Non-pigmented ciliary epithelial cell (primary cell): ENCODE measurements around the gene HACD2.

Source experiments
- DNase-seq: peaks from one replicate; pipeline ENCODE4 v3.0.0-alpha.2; 2010; ENCODE audit warnings: low read depth

The HACD2 gene

DNA sequence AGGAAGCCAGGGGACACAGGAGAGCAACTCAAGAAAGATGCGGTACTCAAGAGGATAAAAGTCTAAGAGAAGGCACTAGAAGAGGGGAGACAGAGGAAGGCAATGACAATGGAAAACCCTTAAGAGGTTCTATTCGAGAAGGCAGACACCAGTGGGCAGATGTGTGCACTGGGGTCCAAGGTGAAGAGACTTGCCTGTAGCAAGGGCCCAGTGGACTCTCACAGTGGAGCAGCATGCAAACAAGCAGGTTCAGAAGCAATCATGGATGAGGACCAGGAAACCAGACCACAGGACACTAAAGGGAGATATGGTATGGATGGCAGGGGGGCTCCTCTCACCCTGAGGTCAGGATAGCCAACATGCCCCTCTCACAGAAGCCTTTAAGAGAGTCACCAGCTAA is 138.6 kb downstream of the HACD2 start:
- no peak for DNase-seq

DNA sequence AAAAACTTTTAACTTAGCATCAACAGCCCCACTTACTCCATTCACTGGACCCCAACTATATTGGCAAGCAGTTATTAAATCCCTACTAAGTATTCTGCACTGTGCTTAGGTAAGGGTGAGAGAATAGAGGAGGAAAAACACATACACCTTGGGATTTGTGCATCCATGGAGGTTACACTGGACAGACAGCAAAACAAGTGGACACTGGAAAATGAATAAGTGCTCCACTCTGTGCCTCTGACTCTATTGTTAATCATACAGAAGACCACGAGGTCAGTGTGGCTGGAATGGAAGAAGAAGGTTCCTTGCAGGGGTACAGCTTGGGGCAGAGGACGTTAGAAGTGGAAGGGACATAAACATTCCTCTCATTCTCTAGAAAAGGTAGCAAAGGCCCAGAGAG is 139.2 kb downstream of the HACD2 start:
- DNase-seq = no peak

- DNase-seq = no peak
Observed at GRCh38 chr3:123444744-123445143, 140.1 kb downstream of the HACD2 start.

- DNase-seq = no peak
Observed at GRCh38 chr3:123444023-123444422, 140.8 kb downstream of the HACD2 start.

- no peak for DNase-seq
Observed at GRCh38 chr3:123442908-123443307, 141.9 kb downstream of the HACD2 start.

DNA sequence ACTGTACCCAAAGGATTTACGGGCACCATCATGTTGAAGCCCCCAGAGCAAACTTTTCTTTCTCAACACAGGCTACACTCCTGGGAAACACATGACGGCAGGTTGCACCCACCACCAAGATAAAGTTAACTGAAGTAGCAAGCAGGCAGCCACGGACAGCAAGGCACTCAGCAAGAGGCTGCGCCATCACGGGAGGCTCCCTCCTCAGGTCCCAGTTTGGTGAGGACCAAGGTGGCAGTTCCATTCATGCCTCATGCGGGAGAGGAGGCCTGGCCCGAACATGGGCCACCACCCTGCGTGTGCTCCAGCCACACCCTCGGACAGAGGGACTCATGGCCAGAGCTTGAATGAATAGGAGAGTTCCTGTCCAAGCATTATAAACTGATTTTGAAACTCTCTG is 142.7 kb downstream of the HACD2 start:
- DNase-seq = no peak
